ENCODE measurements around the gene NOTCH2. TPM values are rescaled to one million over a fixed set of nuclear protein-coding genes. Genes with fewer than 3 reads are reported as not detected.
A peak's percentile ranks its signal among the peaks of the same experiment; 100 is the strongest.
"Not testable (repeated sequence)": the region's sequence is repeated elsewhere in the genome, so short reads cannot be mapped to it uniquely, and the experiment has no call there.

Gene NOTCH2
- total and polyA plus RNA-seq, 8 donors, result 6.7 to 89.4 (median 45.7) TPM

DNA sequence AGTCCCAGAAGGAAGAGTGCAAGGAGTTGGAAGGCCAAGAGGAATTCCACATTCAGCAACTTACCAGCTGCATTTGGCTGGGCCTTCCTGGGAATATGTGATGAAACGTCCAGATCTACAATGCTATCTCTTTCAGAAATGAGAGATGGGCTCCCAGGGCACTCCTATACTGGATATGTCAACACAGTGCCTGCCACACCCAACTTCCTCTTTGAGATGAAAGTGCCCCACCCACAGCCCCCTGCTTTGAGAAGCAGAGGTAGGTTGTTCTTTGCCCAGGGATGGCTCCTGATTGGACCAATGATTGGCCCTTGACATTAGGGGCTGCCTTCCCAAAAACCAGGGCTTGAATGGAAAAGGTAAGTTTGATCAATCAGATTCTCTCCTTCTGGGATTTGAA is 31.1 kb upstream of the NOTCH2 start:
- H3K9me3 ChIP-seq; H3K4me1 ChIP-seq; H3K27me3 ChIP-seq; intact Hi-C loops (cut with DNase I); H3K27ac ChIP-seq; FAIRE-seq; ATAC-seq; DNase-seq; H3K4me3 ChIP-seq; H3K36me3 ChIP-seq: not testable (repeated sequence)
- 54 to 57% methylated on average over 1 of the region's 1 CpG for WGBS, 2 donors

DNA sequence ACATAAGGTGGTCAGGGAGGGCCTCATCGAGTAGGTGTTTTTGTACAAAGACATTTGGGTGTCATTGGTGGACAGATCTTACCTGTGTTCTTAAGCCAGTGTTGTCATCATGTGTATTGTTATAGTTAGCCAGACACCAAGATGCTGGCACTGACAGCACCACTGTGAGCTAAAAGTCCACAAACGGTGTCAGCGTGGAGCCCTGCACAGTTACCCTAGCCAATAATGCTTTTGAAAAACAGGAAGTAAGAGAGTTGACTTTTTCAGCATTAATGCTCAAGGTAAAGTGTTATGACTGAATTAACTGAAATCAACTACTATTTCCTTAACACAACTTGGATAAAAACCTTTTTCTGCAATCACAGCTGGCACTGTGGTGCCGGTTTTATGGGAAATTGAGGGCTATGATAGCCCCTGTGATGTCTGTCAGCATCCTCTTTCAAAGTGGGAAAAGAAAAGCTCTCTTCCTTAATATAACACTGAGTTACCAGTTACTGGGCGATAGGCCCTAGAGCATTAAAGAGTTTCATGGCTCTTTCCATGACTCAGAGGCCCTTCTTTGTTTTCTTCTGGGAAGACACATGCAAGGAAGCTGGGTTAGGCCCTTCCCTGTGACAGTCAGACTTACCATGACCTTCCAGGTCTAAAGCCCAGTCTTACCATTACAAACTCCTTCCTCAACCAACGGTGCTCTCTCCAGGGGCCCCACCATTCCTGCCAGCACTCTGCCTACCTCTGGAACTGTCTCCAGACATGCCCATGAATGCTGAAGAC is 29.7 kb upstream of the NOTCH2 start:
- H3K4me1 ChIP-seq; FAIRE-seq; ATAC-seq; H3K4me3 ChIP-seq; H3K36me3 ChIP-seq; DNase-seq; H3K27ac ChIP-seq; H3K27me3 ChIP-seq; H3K9me3 ChIP-seq; intact Hi-C loops (cut with DNase I): not testable (repeated sequence)
- 85 to 100% methylated on average over 1 of the region's 6 CpGs for WGBS, 2 donors

DNA sequence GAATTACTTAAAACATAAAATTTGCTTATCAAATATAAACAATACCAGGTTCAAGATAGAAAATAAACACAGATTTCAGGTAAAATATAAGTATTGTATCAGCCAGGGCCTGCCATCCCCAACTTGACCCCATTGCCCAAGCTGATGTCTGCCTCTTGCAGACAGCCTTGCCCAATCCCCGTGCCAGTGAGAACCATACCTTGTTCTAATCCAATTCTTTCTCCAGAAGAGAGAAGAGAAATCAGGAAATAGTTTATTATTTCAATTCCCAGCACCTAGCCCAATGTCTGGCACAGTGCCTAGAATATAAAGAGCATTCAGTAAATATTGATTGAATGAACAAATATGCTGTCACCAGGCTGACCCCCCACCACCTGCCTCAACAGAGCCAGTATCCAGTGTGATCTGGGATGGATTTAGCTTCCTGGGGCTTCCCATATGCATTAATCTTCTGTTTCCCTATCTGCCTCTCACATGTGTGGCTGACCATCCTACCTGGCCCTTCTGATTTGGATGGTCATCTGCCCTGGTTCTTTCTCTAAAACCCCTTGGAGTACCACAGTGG is 27.6 kb upstream of the NOTCH2 start:
- H3K27me3 ChIP-seq; intact Hi-C loops (cut with DNase I); FAIRE-seq; H3K36me3 ChIP-seq; H3K4me1 ChIP-seq; DNase-seq; H3K4me3 ChIP-seq; H3K27ac ChIP-seq; H3K9me3 ChIP-seq: not testable (repeated sequence)
- WGBS, 2 donors, result 56 to 63% methylated on average over 1 of the region's 1 CpG
- peak; percentile 43 to 78 (median 75) for ATAC-seq

- H3K4me3 ChIP-seq; H3K27ac ChIP-seq; H3K36me3 ChIP-seq; H3K4me1 ChIP-seq; FAIRE-seq; H3K27me3 ChIP-seq; DNase-seq; ATAC-seq; intact Hi-C loops (cut with DNase I); H3K9me3 ChIP-seq: not testable (repeated sequence)
- WGBS, 2 donors, result 83 to 90% methylated on average over 2 of the region's 4 CpGs
Measured at GRCh38 chr1:120093548-120094181, 24.2 kb upstream of the NOTCH2 start.

DNA sequence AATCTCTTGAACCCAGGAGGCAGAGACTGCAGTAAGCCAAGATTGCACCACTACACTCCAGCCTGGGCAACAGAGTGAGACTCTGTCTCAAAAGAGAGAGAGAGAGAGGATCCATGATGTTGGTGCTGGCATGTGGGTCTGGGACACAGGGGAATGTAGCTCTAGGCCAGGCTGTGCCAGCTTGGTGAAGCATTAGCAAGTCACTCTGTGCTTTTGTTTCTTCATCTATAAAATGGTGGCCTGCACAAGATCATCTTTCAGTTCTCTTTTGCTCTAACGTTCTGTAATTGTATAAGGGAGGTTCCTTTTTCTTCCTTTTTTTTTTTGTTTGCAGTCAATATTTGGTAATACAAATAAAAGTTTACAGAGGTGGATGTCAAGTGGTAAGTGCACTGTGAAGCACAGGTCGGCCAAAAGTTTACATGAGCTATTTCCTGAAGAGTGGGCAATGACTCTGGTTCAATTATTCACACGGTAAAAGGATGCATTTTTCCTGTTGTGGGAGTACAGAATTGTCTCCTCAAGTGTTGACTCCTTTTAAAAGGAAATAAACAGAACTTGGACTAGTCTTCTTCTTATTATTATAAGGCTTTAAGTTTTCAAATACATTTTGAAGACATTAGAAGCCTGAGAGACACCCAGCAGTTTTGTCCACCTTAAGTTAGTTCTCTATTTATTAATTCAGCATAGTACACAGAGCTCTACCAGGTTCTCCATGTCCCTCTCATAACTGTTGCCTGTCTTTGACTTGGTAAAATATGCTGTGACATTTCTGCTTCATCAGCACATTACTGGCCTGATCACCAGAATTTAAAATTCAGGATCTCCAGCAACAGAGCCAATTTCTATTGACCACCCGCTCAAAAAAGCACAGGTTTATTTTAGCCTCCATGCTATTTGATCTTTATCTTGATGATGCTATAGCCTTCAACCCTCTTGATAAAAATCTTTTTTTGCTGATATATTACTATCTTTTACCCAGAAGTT is 23.1 kb upstream of the NOTCH2 start:
- ATAC-seq, result peak in 1 of 4 donors; percentile 15
- DNase-seq; H3K4me3 ChIP-seq; intact Hi-C loops (cut with DNase I); H3K36me3 ChIP-seq; H3K9me3 ChIP-seq; H3K27ac ChIP-seq; H3K4me1 ChIP-seq; FAIRE-seq; H3K27me3 ChIP-seq: not testable (repeated sequence)
- 47 to 49% methylated on average over 3 to 4 of the region's 4 CpGs for whole genome bisulfite sequencing, 2 donors

GRCh38 chr1:120090830-120091229 is 21.4 kb upstream of the NOTCH2 start:
- FAIRE-seq; H3K4me1 ChIP-seq; intact Hi-C loops (cut with DNase I); H3K27me3 ChIP-seq; DNase-seq; H3K36me3 ChIP-seq; H3K4me3 ChIP-seq; H3K9me3 ChIP-seq; H3K27ac ChIP-seq: not testable (repeated sequence)
- WGBS, 2 donors, result no CpG with 5 or more reads among the region's 1 CpG
- peak in 2 of 4 donors; percentile 58 to 73 for ATAC-seq

- DNase-seq; H3K4me1 ChIP-seq; intact Hi-C loops (cut with DNase I); H3K4me3 ChIP-seq; H3K9me3 ChIP-seq; ATAC-seq; H3K27me3 ChIP-seq; H3K36me3 ChIP-seq; H3K27ac ChIP-seq; FAIRE-seq: not testable (repeated sequence)
- 74 to 78% methylated on average over 3 of the region's 4 CpGs for WGBS, 2 donors
Measured at GRCh38 chr1:120087959-120088358, 18.5 kb upstream of the NOTCH2 start.

DNA sequence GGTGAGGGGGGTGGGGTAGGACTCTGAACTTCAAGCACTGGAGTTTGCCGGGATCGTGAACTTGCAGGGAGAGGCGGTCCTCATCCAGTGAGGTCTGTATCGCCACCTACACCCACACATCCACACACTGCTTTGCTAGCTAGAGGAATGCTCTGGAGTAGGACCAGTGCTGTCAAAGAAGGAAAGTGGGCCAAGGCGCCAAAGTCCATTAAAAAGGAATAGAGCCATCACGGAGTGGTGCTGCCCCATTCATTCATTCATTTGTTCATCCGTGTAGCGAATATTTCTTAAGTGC is 405 bp upstream of the NOTCH2 start:
- intact Hi-C loops (cut with DNase I); H3K4me3 ChIP-seq; H3K9me3 ChIP-seq; FAIRE-seq; DNase-seq; H3K27ac ChIP-seq; H3K27me3 ChIP-seq; H3K36me3 ChIP-seq; H3K4me1 ChIP-seq: not testable (repeated sequence)
- WGBS, 2 donors, result no CpG with 5 or more reads among the region's 8 CpGs
- peak in 1 of 4 donors; percentile 90 for ATAC-seq

- ATAC-seq, result not testable (repeated sequence)
Measured at GRCh38 chr1:120068683-120069066, 787 bp downstream of the NOTCH2 start.

DNA sequence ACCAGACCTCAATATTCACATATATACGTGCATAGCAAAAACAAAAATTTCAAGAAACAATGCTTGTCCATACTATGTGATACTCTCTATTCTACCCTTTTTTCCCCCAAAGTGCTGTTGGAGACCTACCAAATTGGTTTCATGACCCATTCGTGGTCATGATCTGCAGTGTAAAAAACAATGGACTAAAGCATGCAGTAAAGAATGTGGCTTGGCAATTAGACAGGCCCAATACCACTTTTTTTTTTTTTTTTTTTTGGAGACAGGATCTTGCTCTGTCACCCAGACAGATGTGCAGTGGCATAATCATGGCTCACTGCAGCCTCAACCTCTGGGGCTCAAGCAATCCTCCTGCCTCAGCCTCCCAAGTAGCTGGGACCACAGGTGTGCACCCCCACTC is 21.3 kb downstream of the NOTCH2 start:
- H3K27ac ChIP-seq; DNase-seq; H3K27me3 ChIP-seq; H3K9me3 ChIP-seq; ATAC-seq; H3K4me3 ChIP-seq; FAIRE-seq; intact Hi-C loops (cut with DNase I); H3K36me3 ChIP-seq; H3K4me1 ChIP-seq: not testable (repeated sequence)
- 56 to 73% methylated on average over 1 of the region's 2 CpGs for WGBS, 2 donors

More at GRCh38 chr1:120068683-120069066, 787 bp downstream of the NOTCH2 start:
- intact Hi-C loops (cut with DNase I); H3K27me3 ChIP-seq; H3K4me1 ChIP-seq; H3K36me3 ChIP-seq; H3K9me3 ChIP-seq; FAIRE-seq: not testable (repeated sequence)
- Histone ChIP-seq H3K27ac (peak overlapping the region; percentile 51 to 83 (median 66)), H3K4me3 (peak overlapping the region; percentile 41 to 73 (median 62))
- DNase-seq, result peak in 5 of 6 donors; percentile 14 to 44 (median 30)
- 0% methylated on average over 10 to 16 of the region's 28 CpGs for WGBS, 2 donors

DNA sequence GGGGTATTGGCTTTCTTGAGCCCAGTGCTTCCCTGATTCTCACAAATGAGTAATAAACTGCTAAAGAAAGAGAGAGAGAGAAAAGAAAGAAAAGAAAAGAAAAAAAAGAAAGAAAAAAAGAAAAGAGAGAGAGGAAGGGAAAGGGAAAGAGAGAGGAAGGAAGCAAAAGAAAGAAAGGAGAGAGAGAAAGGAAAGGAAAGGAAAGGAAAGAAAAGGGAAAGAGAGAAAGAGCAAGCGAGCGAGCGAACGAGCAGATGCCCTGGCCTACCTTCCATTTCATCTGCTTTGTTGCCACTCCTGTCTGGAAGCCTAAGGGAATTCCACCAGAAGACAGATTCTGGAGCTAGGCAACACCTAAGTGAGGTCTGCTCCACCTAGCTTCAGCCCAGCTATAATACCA is 27.7 kb downstream of the NOTCH2 start:
- H3K36me3 ChIP-seq; ATAC-seq; H3K27me3 ChIP-seq; H3K4me1 ChIP-seq; H3K4me3 ChIP-seq; intact Hi-C loops (cut with DNase I); FAIRE-seq; H3K9me3 ChIP-seq; DNase-seq; H3K27ac ChIP-seq: not testable (repeated sequence)
- 100% methylated on average over 4 of the region's 4 CpGs for WGBS, 2 donors
